GM12874 (cell line): ENCODE data around the gene EPB41L1.

Experiments used
- TF ChIP-seq, protein P1 (sequence below): IDR thresholded peaks from 2 replicates; pipeline ENCODE4 v1.5.1; 2011; ENCODE audit warnings: low read depth, mild to moderate bottlenecking, control low read depth, low read length, moderate library complexity; ENCODE audit not compliant: insufficient read depth

Gene EPB41L1

DNA sequence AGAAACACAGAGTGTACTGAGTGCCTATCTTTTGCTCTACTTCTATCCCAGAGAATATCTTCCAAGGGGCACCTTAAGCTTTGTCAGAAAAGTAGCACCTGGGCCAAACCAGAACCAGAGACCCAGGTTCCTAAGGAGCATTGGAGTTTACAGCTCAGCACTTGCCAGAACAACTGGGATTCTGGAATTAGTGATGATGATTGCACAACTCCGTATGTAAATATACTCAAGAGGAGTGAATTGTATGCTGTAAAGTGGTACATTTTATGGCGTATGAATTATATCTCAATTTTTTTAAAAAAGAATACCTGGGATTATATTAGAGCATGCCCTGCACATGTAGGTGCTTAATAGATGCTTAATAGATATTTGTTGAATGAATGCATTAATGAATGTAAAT lies 36.2 kb upstream of the EPB41L1 start:
- TF ChIP-seq, protein P1, sequence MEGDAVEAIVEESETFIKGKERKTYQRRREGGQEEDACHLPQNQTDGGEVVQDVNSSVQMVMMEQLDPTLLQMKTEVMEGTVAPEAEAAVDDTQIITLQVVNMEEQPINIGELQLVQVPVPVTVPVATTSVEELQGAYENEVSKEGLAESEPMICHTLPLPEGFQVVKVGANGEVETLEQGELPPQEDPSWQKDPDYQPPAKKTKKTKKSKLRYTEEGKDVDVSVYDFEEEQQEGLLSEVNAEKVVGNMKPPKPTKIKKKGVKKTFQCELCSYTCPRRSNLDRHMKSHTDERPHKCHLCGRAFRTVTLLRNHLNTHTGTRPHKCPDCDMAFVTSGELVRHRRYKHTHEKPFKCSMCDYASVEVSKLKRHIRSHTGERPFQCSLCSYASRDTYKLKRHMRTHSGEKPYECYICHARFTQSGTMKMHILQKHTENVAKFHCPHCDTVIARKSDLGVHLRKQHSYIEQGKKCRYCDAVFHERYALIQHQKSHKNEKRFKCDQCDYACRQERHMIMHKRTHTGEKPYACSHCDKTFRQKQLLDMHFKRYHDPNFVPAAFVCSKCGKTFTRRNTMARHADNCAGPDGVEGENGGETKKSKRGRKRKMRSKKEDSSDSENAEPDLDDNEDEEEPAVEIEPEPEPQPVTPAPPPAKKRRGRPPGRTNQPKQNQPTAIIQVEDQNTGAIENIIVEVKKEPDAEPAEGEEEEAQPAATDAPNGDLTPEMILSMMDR = no peak

DNA sequence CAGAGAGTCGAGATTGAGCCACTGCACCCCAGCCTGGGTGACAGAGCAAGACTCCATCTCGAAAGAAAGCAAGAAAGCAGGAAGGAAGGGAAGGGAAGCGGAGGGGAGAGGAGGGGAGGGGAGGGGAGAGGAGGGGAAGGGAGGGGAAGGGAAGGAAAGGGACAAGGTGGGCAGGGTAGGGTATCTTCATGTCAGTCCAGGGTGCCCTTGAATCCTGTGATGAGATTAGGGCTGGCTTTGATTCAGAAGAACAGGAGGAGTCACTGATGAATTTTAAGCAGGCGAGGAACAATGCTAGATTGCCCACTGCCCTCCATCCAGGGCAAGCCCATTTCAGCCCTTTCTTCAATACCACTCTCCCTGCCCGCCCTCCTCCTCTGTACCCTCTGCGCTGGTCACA lies 35.0 kb upstream of the EPB41L1 start:
- TF ChIP-seq, protein P1 = no peak

DNA sequence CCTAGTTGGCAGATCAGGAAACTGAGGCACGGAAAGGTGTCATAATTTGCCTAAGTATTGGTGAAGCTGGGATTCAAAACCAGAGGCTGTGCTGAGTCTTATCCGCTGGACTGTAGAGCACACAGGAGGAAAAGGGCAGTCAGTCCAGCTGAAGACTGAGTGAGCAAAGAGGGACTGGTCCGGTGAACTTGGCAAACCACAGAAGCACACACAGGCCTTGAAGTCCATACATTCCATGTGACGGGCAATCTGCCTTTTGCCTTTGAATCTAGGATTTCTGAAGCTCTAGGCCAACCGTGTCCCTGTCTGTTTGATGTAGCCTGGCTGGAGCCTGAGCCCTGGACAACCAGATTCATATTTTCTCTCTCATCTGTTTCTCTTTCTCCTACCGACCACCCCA lies 34.3 kb upstream of the EPB41L1 start:
- TF ChIP-seq, protein P1 = no peak

DNA sequence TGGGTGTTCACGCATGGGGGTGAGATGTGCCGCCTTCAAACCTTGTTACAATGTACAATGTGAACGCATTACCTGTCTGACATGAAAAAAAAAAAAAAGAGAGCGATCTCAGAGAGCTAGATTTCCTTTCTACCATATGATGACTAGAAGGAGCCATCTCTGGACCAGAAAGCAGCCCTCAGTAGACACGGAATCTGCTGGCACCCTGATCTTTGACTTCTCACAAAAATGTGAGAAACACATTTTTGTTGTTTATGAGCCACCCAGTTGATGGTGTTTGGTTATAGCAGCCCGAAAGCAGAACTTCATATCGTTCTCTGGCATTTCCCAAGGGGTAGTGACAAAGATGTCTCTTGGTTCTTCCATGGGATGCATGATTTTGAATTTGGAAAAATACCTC lies 33.5 kb upstream of the EPB41L1 start:
- TF ChIP-seq, protein P1 = no peak

DNA sequence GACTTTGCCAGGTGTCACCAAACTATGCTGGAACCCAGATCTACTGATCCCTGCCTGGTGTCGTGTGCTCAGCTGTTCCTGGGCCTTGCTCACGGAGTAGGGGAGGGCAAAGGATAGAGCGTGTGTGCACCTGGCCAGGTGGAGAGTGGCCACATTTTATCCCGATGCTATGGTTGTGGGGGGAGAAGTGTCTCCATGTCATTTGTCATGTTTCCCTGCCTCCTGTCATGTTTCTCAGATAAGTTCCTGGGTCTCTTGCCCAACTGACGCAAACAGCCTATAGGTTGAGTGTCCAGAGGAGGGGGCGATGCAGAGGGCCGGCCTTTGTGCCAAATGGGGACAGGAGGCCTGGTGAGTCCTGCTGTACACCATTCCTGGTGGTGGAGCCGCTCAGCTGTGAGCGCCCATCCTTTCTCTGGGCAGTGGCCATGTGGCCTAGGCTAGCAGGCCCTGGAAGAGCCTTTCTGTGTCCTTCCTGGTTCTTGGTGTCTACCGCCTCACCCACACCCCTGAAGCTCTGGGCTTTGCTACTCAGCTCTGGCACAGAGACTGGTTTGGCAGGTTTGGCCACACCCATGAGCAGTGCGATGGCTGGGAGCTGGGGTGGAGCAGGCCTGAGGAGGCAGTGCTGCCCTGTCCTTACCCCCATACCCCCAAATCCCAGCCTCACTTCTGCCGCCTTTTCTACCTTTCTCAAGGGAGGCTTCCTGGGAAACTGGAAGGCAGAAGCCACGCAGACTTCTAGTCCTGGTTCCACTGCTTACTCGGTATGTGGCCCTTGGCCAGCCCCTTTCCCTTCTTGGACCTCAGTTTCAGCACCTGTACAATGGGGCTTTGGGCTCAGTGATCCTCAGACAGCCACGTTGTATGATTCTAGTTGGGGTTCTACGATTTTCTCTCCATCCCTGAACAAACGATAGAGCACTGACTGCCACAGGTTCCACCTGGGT lies 32.3 kb upstream of the EPB41L1 start:
- TF ChIP-seq, protein P1 = no peak

DNA sequence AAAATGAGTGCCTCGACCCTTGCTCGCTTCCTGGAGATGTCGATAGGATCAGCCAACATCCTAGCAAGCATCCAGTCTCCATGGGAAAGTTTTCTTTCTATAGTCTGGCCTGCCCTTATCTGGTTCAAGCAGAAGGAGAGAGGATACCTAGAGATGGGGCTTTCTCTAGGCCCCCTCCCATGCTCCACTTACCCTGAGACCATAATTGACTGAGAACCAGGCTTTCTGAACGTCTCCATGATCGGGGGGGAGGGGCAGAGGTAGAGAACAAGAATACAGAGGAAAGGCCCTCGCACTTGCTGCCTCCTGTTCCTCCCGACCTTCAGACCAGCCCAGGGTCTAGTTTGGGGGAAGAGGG lies 31.6 kb upstream of the EPB41L1 start:
- TF ChIP-seq, protein P1 = no peak

DNA sequence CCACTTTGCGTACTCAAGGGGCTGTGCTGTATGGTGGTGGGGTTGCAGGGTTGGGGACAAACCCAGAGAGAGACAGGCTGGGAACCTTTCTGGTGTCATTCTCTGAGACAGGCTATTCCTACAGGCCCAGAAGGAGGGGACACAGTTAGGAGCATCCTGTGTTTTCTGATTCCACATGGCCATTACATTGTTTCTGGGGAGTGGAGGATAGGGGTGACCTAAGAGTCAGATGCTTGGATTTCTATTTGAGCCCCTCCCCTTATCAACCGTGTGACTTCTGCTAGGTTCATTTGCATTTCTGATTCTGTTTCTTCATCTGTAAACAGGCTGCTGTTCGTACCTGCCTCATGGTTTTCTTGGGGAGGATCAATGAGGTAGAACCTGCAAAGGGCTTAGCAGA lies 29.4 kb upstream of the EPB41L1 start:
- TF ChIP-seq, protein P1 = no peak
